Smooth muscle cell (in vitro differentiated cells): ENCODE measurements around the gene CRIM1. TPM values are rescaled to one million over a fixed set of nuclear protein-coding genes. Genes with fewer than 3 reads are reported as not detected.

Experiments used
- DNase-seq: peaks from one replicate; lab custom pipeline; 2025; ENCODE audit not compliant: unreplicated experiment; lab: John Stamatoyannopoulos, UW
- H2AFZ ChIP-seq: fragments of 200-600 bp; sonication (generic); 2 replicates; pipeline ENCODE4 v1.6.0; 2016; ENCODE audit warnings: antibody characterized with exemption, low read depth, mild to moderate bottlenecking
- H3F3A ChIP-seq: fragments of 200-600 bp; sonication (generic); 2 replicates; pipeline ENCODE4 v1.6.0; 2017; ENCODE audit warnings: antibody characterized with exemption, low read depth
- H3K27ac ChIP-seq: fragments of 200-600 bp; sonication (generic); 2 replicates; pipeline ENCODE4 v1.5.1; 2016; ENCODE audit warnings: low read depth, mild to moderate bottlenecking
- H3K27me3 ChIP-seq: fragments of 200-600 bp; sonication (generic); 2 replicates; pipeline ENCODE4 v1.6.1; 2016; ENCODE audit warnings: low read depth, mild to moderate bottlenecking
- H3K36me3 ChIP-seq: fragments of 200-600 bp; sonication (generic); 2 replicates; pipeline ENCODE4 v1.5.1; 2016; ENCODE audit warnings: low read depth
- H3K4me1 ChIP-seq: fragments of 200-600 bp; sonication (generic); 2 replicates; pipeline ENCODE4 v1.5.1; 2016; ENCODE audit warnings: low read depth
- H3K4me2 ChIP-seq: fragments of 200-600 bp; sonication (generic); 2 replicates; pipeline ENCODE4 v1.6.0; 2016; ENCODE audit warnings: mild to moderate bottlenecking
- H3K4me3 ChIP-seq: fragments of 200-600 bp; sonication (generic); 2 replicates; pipeline ENCODE4 v1.5.1; 2016; ENCODE audit warnings: mild to moderate bottlenecking
- H3K79me2 ChIP-seq: fragments of 200-600 bp; sonication (generic); 2 replicates; pipeline ENCODE4 v1.6.0; 2016; ENCODE audit warnings: low read depth, mild to moderate bottlenecking
- H3K9ac ChIP-seq: fragments of 200-600 bp; sonication (generic); 2 replicates; pipeline ENCODE4 v1.6.0; 2016; ENCODE audit warnings: low read depth
- H3K9me3 ChIP-seq: fragments of 200-600 bp; sonication (generic); replicated peaks from 2 replicates; pipeline ENCODE4 v1.5.1; 2016; ENCODE audit warnings: low read depth
- H4K20me1 ChIP-seq: fragments of 200-600 bp; sonication (generic); 2 replicates; pipeline ENCODE4 v1.6.0; 2016; ENCODE audit warnings: low read depth
- whole genome bisulfite sequencing: methylation state at CpG from one replicate; pipeline ENCODE4 v1.1.7; 2016; ENCODE audit warnings: low lambda C conversion rate; 5-methylcytosine and 5-hydroxymethylcytosine counted together
- polyA plus RNA-seq: library from polyadenylated mRNA; unstranded; fragments of >200 nt; fragmentation: Nextera tagmentation; extraction: Ambion mirVana; gene quantifications from 2 replicates; pipeline ENCODE4 v1.2.1, GENCODE V29; 2016
- total RNA-seq: library from RNA; depleted of rRNA; stranded (reverse); fragments of >200 nt; gene quantifications from 2 replicates; pipeline ENCODE4 v1.2.3, GENCODE V29; 2014
- TF ChIP-seq, protein P1 (sequence below): fragments of 200-600 bp; sonication (generic); IDR thresholded peaks from 2 replicates; pipeline ENCODE4 v1.5.1; 2017; ENCODE audit warnings: borderline replicate concordance, mild to moderate bottlenecking, antibody characterized with exemption; ENCODE audit not compliant: insufficient read depth, poor library complexity, severe bottlenecking

The CRIM1 gene
- total and polyA plus RNA-seq, 2 experiments from 2014 or later = 10.1 to 28.0 TPM

DNA sequence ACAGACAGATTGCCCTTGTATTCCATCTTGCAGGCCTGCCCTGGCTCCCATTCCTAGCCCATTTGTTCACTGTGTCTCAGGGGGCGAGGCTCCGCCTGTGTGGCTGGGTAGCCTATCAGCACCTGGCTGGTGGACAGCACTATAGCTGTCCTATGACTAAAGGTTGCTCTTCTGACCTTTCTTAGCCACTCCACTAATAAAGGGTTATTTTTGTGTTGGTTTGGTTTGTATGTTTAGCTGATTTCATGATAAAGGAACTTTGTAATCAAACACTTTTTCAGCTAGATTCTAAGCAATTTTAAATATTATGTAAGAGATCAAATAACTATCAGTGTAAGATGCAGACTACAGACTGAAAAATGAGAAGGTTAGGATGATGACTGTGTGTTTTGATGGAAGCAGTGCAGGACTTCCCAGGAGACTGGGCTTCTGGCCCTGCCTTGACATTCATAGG, 72.2 kb downstream of the CRIM1 start:
- H3K4me3 ChIP-seq = no peak overlapping the region
- H3K4me1 ChIP-seq = peaks cover 10% of the 10 kb centered on the region
- H3K4me2 ChIP-seq = no peak overlapping the region
- 100% methylated on average over 2 of the region's 2 CpGs for WGBS
- peaks cover 22% of the 10 kb centered on the region for H4K20me1 ChIP-seq
- H3K27ac ChIP-seq = no peak overlapping the region
- H3K27me3 ChIP-seq = no peaks in the 10 kb centered on the region
- no peak for DNase-seq
- H3K9ac ChIP-seq = no peak overlapping the region
- TF ChIP-seq, protein P1, sequence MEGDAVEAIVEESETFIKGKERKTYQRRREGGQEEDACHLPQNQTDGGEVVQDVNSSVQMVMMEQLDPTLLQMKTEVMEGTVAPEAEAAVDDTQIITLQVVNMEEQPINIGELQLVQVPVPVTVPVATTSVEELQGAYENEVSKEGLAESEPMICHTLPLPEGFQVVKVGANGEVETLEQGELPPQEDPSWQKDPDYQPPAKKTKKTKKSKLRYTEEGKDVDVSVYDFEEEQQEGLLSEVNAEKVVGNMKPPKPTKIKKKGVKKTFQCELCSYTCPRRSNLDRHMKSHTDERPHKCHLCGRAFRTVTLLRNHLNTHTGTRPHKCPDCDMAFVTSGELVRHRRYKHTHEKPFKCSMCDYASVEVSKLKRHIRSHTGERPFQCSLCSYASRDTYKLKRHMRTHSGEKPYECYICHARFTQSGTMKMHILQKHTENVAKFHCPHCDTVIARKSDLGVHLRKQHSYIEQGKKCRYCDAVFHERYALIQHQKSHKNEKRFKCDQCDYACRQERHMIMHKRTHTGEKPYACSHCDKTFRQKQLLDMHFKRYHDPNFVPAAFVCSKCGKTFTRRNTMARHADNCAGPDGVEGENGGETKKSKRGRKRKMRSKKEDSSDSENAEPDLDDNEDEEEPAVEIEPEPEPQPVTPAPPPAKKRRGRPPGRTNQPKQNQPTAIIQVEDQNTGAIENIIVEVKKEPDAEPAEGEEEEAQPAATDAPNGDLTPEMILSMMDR = no peak
- no peaks in the 10 kb centered on the region for H3K36me3 ChIP-seq
- H3F3A ChIP-seq = no peaks in the 10 kb centered on the region
- no peak overlapping the region for H2AFZ ChIP-seq
- H3K79me2 ChIP-seq = peaks cover 5% of the 10 kb centered on the region
- no peaks in the 10 kb centered on the region for H3K9me3 ChIP-seq

DNA sequence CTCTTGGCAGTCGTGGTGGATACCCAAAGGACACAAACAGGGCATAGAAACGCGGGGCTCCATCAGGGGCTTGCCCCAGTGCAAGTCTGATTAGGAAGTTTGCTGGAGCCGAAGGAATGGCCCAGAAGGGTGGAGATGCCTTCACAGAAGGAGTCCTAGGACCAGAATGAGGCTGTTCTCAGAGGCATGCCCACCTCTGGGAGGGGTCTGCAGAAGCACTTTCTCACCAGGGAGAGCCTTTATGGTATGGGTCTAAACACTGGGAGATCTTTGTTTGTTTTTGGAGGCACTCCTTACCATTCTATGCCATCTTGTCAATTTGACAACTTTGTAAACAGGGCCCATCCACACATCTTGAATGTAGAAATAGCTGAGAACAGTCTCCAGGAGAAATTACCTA, 75.0 kb downstream of the CRIM1 start:
- Histone ChIP-seq H3K4me1 (peaks cover 15% of the 10 kb centered on the region), H3K27ac (no peak overlapping the region), H3K4me2 (no peak overlapping the region), H3K9ac (no peak overlapping the region), H3F3A (no peaks in the 10 kb centered on the region), H3K27me3 (no peaks in the 10 kb centered on the region), H3K79me2 (peaks cover 5% of the 10 kb centered on the region), H4K20me1 (peaks cover 22% of the 10 kb centered on the region), H3K4me3 (no peak overlapping the region), H3K36me3 (no peaks in the 10 kb centered on the region), H2AFZ (no peak overlapping the region), H3K9me3 (no peaks in the 10 kb centered on the region)
- 92% methylated on average over 4 of the region's 4 CpGs for WGBS
- no peak for DNase-seq
- TF ChIP-seq, protein P1 = no peak

DNA sequence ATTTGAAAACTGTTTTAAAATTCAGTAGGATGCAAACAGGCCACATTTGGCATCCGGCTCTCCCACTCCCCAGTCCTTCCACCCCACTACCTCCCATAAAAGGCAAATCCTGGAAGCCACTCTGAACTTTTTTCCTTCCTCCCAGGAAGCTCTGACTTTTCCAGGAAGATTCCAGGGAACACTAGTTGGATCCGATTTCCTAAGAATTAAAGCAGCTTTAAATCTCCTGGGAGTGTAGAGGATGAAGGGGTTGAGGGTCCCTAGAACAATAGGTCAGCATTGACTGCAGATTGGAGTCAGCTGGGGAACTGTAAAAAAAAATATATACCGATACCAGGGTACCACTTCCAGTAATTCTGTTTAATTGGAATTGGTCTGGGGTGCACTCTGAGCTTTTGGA, 76.9 kb downstream of the CRIM1 start:
- Histone ChIP-seq H3K4me2 (no peak overlapping the region), H3K36me3 (no peaks in the 10 kb centered on the region), H3K27ac (no peak overlapping the region), H3K4me3 (no peak overlapping the region), H2AFZ (no peak overlapping the region), H3K4me1 (peaks cover 15% of the 10 kb centered on the region), H3K79me2 (peaks cover 5% of the 10 kb centered on the region), H3F3A (no peaks in the 10 kb centered on the region), H3K9me3 (no peaks in the 10 kb centered on the region), H4K20me1 (peaks cover 18% of the 10 kb centered on the region), H3K27me3 (no peaks in the 10 kb centered on the region), H3K9ac (no peak overlapping the region)
- 98% methylated on average over 3 of the region's 3 CpGs for WGBS
- TF ChIP-seq, protein P1 = no peak
- no peak for DNase-seq
